ENCODE results near the gene SQSTM1.

DNA sequence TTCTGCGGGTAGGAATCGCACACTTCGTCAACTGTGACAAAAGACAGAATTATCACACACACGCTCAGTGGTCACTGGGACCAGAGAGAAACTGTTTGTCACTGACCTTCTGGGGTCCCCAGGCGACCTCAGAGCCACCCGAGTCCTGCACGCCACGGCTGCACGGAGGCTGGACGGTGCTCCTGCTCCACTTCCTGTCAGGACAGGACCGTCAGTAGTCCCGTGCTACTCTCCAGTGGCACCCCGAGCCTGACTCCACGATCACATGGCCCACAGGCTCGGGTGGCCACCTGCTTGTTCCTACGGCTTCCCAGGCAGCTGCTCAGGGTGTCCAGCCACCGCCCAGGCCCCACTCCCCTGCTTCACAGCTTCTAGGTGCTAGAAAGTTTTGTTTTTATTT lies 20.1 kb downstream of the SQSTM1 start:
- no peak for TF ChIP-seq SREBF2 (IDR thresholded peaks at IDR 0.05)
- TF ChIP-seq, protein P1, sequence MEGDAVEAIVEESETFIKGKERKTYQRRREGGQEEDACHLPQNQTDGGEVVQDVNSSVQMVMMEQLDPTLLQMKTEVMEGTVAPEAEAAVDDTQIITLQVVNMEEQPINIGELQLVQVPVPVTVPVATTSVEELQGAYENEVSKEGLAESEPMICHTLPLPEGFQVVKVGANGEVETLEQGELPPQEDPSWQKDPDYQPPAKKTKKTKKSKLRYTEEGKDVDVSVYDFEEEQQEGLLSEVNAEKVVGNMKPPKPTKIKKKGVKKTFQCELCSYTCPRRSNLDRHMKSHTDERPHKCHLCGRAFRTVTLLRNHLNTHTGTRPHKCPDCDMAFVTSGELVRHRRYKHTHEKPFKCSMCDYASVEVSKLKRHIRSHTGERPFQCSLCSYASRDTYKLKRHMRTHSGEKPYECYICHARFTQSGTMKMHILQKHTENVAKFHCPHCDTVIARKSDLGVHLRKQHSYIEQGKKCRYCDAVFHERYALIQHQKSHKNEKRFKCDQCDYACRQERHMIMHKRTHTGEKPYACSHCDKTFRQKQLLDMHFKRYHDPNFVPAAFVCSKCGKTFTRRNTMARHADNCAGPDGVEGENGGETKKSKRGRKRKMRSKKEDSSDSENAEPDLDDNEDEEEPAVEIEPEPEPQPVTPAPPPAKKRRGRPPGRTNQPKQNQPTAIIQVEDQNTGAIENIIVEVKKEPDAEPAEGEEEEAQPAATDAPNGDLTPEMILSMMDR (IDR thresholded peaks at IDR 0.05), result no peak
- no peak for TF ChIP-seq CHD4 (IDR thresholded peaks at IDR 0.05; ENCODE audit: borderline replicate concordance)
- TF ChIP-seq EP300 (IDR thresholded peaks at IDR 0.05), result no peak
- TF ChIP-seq, protein P2, sequence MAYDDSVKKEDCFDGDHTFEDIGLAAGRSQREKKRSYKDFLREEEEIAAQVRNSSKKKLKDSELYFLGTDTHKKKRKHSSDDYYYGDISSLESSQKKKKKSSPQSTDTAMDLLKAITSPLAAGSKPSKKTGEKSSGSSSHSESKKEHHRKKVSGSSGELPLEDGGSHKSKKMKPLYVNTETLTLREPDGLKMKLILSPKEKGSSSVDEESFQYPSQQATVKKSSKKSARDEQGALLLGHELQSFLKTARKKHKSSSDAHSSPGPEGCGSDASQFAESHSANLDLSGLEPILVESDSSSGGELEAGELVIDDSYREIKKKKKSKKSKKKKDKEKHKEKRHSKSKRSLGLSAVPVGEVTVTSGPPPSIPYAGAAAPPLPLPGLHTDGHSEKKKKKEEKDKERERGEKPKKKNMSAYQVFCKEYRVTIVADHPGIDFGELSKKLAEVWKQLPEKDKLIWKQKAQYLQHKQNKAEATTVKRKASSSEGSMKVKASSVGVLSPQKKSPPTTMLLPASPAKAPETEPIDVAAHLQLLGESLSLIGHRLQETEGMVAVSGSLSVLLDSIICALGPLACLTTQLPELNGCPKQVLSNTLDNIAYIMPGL (CRISPR knock-in tag; IDR thresholded peaks at IDR 0.05; ENCODE audit: borderline replicate concordance), result no peak
- TF ChIP-seq, protein P3, sequence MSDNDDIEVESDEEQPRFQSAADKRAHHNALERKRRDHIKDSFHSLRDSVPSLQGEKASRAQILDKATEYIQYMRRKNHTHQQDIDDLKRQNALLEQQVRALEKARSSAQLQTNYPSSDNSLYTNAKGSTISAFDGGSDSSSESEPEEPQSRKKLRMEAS (IDR thresholded peaks at IDR 0.05), result no peak
- TF ChIP-seq CEBPB (IDR thresholded peaks at IDR 0.05), result no peak
- TF ChIP-seq KDM1A (IDR thresholded peaks at IDR 0.05; ENCODE audit: low read depth), result no peak
- TF ChIP-seq RCOR1 (IDR thresholded peaks at IDR 0.05; ENCODE audit: low read depth, low read length), result no peak
- TF ChIP-seq POLR2A (IDR thresholded peaks at IDR 0.05; ENCODE audit: low read length), result no peak
- no peak; a peak in 1 of 5 replicates for TF ChIP-seq JUN (IDR thresholded peaks at IDR 0.05)
- TF ChIP-seq POLR2AphosphoS2 (conservative IDR thresholded peaks at IDR 0.05; ENCODE audit: low read length), result peak; percentile 70; the same call in 1 of the 2 replicates
- no peak for TF ChIP-seq RFX5 (IDR thresholded peaks at IDR 0.05)
- no peak for TF ChIP-seq EHMT2 (IDR thresholded peaks at IDR 0.05; ENCODE audit: low read depth)
